HCT116 (cell line): ENCODE measurements around the gene WDR70. TPM values are rescaled to one million over a fixed set of nuclear protein-coding genes. Genes with fewer than 3 reads are reported as not detected.

Source experiments
- ATAC-seq: fragments of 200-7000 bp; cut with Tn5 transposase; 2 replicates; pipeline ENCODE4 v1.9.1; 2020; ENCODE audit warnings: mild to moderate bottlenecking, moderate library complexity
- BruUV-seq: library from RNA; stranded (reverse); fragments of 400-500 nt; replicated peaks from 2 replicates; lab custom pipeline; 2021; lab: Mats Ljungman, UMichigan
- CTCF ChIA-PET: fragments of 300-600 bp; sonication (Branson Sonifier 250); formaldehyde crosslinking; loops from one replicate; lab custom pipeline; 2021; ENCODE audit warnings: antibody characterized with exemption; lab: Charles Lee
- POLR2A ChIA-PET: fragments of 300-600, 350-600 bp; sonication (Branson Sonifier 250); formaldehyde crosslinking; loops from one replicate; lab custom pipeline; 2021; ENCODE audit warnings: antibody characterized with exemption; lab: Charles Lee
- RAD21 ChIA-PET, 2 experiments: fragments of 300-600 bp; sonication (Branson Sonifier 250); formaldehyde crosslinking; loops; one replicate each; lab custom pipeline; 2023; ENCODE audit warnings: low total read pairs in 2 of 2; ENCODE audit not compliant: uncharacterized antibody in 2 of 2, unreplicated experiment in 2 of 2, low non-redundant PET in 1 of 2; lab: Charles Lee
- DNase-seq: peaks from one replicate; pipeline ENCODE4 v3.0.0-alpha.2; 2010; ENCODE audit warnings: low read depth, low spot score
- H2AFZ ChIP-seq: fragments of 200-600 bp; shearing (Covaris generic), sonication (generic); 2 replicates; pipeline ENCODE4 v1.6.1; 2017; ENCODE audit warnings: low read depth, mixed run types, mixed read lengths, antibody characterized with exemption, low read length; ENCODE audit not compliant: poor library complexity, severe bottlenecking
- H3K27ac ChIP-seq: 2 replicates; pipeline ENCODE4 v1.5.1; 2012; ENCODE audit warnings: low read depth, low read length
- H3K27me3 ChIP-seq: fragments of 200-600 bp; sonication (generic); 2 replicates; pipeline ENCODE4 v1.6.1; 2016; ENCODE audit warnings: mixed run types, low read length, mixed read lengths; ENCODE audit not compliant: insufficient read depth
- H3K36me3 ChIP-seq, 2 experiments: fragments of 200-500 bp in 1 of 2; fragments of 200-600 bp in 1 of 2; sonication (Bioruptor generic) in 1 of 2; sonication (generic) in 1 of 2; 2 replicates each; pipeline versions ENCODE4 v1.5.1 to v1.6.1; 2014 to 2016; ENCODE audit warnings: low read length in 2 of 2, inconsistent platforms in 1 of 2, mixed read lengths in 1 of 2, mixed run types in 1 of 2; ENCODE audit not compliant: insufficient read depth in 2 of 2, control insufficient read depth in 1 of 2
- H3K4me1 ChIP-seq, 2 experiments: fragments of 200-600 bp in 1 of 2; sonication (generic) in 1 of 2; 2 replicates each; pipeline versions ENCODE4 v1.5.1 to v1.6.1; 2012 to 2017; ENCODE audit warnings: low read length in 2 of 2, inconsistent platforms in 1 of 2, mild to moderate bottlenecking in 1 of 2, mixed read lengths in 1 of 2, mixed run types in 1 of 2, moderate library complexity in 1 of 2; ENCODE audit not compliant: insufficient read depth in 2 of 2, control insufficient read depth in 1 of 2
- H3K4me2 ChIP-seq: fragments of 200-600 bp; sonication (generic); 2 replicates; pipeline ENCODE4 v1.6.1; 2017; ENCODE audit warnings: mixed run types, low read length, mixed read lengths
- H3K4me3 ChIP-seq, 2 experiments: fragments of 200-600 bp in 1 of 2; sonication (generic) in 1 of 2; replicated peaks in 1 of 2; 2 replicates each; pipeline ENCODE4 v1.5.1; 2011 to 2016; ENCODE audit warnings: low read length in 2 of 2, control low read depth in 1 of 2, low read depth in 1 of 2, mild to moderate bottlenecking in 1 of 2, mixed read lengths in 1 of 2, mixed run types in 1 of 2
- H3K79me2 ChIP-seq: fragments of 200-600 bp; sonication (generic); 2 replicates; pipeline ENCODE4 v1.6.1; 2017; ENCODE audit warnings: mild to moderate bottlenecking, mixed run types, low read length, moderate library complexity, mixed read lengths; ENCODE audit not compliant: insufficient read depth
- H3K9ac ChIP-seq: fragments of 200-600 bp; sonication (generic); 2 replicates; pipeline ENCODE4 v1.6.1; 2016; ENCODE audit warnings: low read length, mixed read lengths
- H3K9me2 ChIP-seq: fragments of 200-600 bp; sonication (generic), shearing (Covaris generic); 2 replicates; pipeline ENCODE4 v1.6.1; 2017; ENCODE audit warnings: mixed run types, mild to moderate bottlenecking, moderate library complexity; ENCODE audit not compliant: insufficient read depth
- H3K9me3 ChIP-seq, 2 experiments: fragments of 200-500 bp in 1 of 2; fragments of 200-600 bp in 1 of 2; sonication (Bioruptor generic) in 1 of 2; sonication (generic) in 1 of 2; 2 replicates each; pipeline ENCODE4 v1.6.1; 2014 to 2017; ENCODE audit warnings: low read length in 2 of 2, mixed read lengths in 2 of 2, inconsistent platforms in 1 of 2, low read depth in 1 of 2, mild to moderate bottlenecking in 1 of 2, mixed run types in 1 of 2, moderate library complexity in 1 of 2; ENCODE audit not compliant: control insufficient read depth in 1 of 2, insufficient read depth in 1 of 2
- H4K20me1 ChIP-seq: fragments of 200-600 bp; sonication (generic), shearing (Covaris generic); 2 replicates; pipeline ENCODE4 v1.6.1; 2017; ENCODE audit warnings: mixed run types, mild to moderate bottlenecking, moderate library complexity; ENCODE audit not compliant: insufficient read depth
- ATF3 ChIP-seq: IDR thresholded peaks from 2 replicates; pipeline ENCODE4 v1.6.1; 2012
- CBX3 ChIP-seq: IDR thresholded peaks from 2 replicates; pipeline ENCODE4 v1.6.1; 2012; ENCODE audit warnings: low read depth
- ELF1 ChIP-seq: IDR thresholded peaks from 2 replicates; pipeline ENCODE4 v1.6.1; 2012; ENCODE audit warnings: low read depth, borderline replicate concordance
- FOSL1 ChIP-seq: IDR thresholded peaks from 2 replicates; pipeline ENCODE4 v1.6.1; 2012; ENCODE audit warnings: low read depth
- JUND ChIP-seq: IDR thresholded peaks from 2 replicates; pipeline ENCODE4 v1.6.1; 2012
- POLR2A ChIP-seq: IDR thresholded peaks from 2 replicates; pipeline ENCODE4 v1.7.0; 2011; ENCODE audit warnings: borderline replicate concordance; ENCODE audit not compliant: insufficient read depth, insufficient read length; ENCODE audit errors: extremely low read depth
- RAD21 ChIP-seq: IDR thresholded peaks from 2 replicates; pipeline ENCODE4 v1.6.1; 2012; ENCODE audit warnings: low read depth, mild to moderate bottlenecking
- SIN3A ChIP-seq: IDR thresholded peaks from 2 replicates; pipeline ENCODE4 v1.6.1; 2012; ENCODE audit warnings: low read depth
- SP1 ChIP-seq: IDR thresholded peaks from 2 replicates; pipeline ENCODE4 v1.6.1; 2012; ENCODE audit warnings: low read depth
- SRF ChIP-seq: IDR thresholded peaks from 2 replicates; pipeline ENCODE4 v1.6.1; 2012; ENCODE audit warnings: low read depth
- TCF7L2 ChIP-seq: IDR thresholded peaks from 2 replicates; pipeline ENCODE4 v1.7.0; 2011; ENCODE audit warnings: borderline replicate concordance, inconsistent platforms; ENCODE audit not compliant: insufficient read depth, insufficient read length; ENCODE audit errors: extremely low read depth
- YY1 ChIP-seq: IDR thresholded peaks from 2 replicates; pipeline ENCODE4 v1.6.1; 2011; ENCODE audit warnings: low read length, low read depth, moderate library complexity, mild to moderate bottlenecking; ENCODE audit not compliant: insufficient replicate concordance; ENCODE audit errors: extremely low read depth
- intact Hi-C: fragments of 100-400 bp; cut with micrococcal nuclease; formaldehyde crosslinking; loops from 2 replicates; pipeline ENCODE4 v1.10.0; 2022
- total RNA-seq: library from RNA; stranded (reverse); gene quantifications from one replicate; pipeline ENCODE4 v1.2.1, GENCODE V29; 2021; ENCODE audit not compliant: unreplicated experiment
- TF ChIP-seq, protein P1 (sequence below): IDR thresholded peaks from 2 replicates; pipeline ENCODE4 v1.6.1; 2011; ENCODE audit warnings: mild to moderate bottlenecking, low read length, moderate library complexity; ENCODE audit not compliant: insufficient replicate concordance; ENCODE audit errors: extremely low read depth
- TF ChIP-seq, protein P2 (sequence below): IDR thresholded peaks from 2 replicates; pipeline ENCODE4 v1.6.1; 2012

Gene WDR70
- total RNA-seq, 1 experiment from 2014 or later, result 31.1 TPM

DNA sequence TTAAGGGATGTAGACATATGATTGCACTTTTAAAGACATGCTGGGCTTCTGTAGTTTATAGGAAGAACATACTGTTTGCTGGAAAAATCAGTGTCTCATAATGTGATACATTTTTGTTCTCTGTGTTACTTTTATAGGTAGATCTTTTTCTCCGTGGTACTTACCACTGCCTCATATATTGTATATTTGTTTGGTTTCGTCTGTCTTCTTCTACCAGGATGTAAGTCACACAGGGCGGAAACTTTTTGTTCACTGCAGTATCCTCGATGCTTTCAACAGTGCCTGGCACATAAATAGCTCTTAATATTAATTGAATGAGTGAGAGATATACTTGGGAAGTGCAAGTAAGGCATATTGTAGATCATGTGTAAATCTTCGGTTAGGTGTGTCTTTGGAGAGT is 325.3 kb downstream of the WDR70 start:
- Histone ChIP-seq H3K4me3 (no peak overlapping the region), H3K9ac (no peak overlapping the region), H3K9me2 (no peaks in the 10 kb centered on the region), H3K27me3 (no peaks in the 10 kb centered on the region), H3K27ac (no peak overlapping the region), H3K79me2 (no peaks in the 10 kb centered on the region), H3K9me3 (no peaks in the 10 kb centered on the region), H3K36me3 (no peaks in the 10 kb centered on the region), H4K20me1 (no peaks in the 10 kb centered on the region), H3K4me2 (no peak overlapping the region), H2AFZ (no peak overlapping the region), H3K4me1 (no peaks in the 10 kb centered on the region)
- DNase-seq, result no peak
- TF ChIP-seq FOSL1 (no peak), POLR2A (no peak), SRF (no peak), ELF1 (no peak), SP1 (no peak), RAD21 (no peak), SIN3A (no peak), TCF7L2 (no peak), ATF3 (no peak), YY1 (no peak), JUND (no peak), CBX3 (no peak)
- TF ChIP-seq, protein P1, sequence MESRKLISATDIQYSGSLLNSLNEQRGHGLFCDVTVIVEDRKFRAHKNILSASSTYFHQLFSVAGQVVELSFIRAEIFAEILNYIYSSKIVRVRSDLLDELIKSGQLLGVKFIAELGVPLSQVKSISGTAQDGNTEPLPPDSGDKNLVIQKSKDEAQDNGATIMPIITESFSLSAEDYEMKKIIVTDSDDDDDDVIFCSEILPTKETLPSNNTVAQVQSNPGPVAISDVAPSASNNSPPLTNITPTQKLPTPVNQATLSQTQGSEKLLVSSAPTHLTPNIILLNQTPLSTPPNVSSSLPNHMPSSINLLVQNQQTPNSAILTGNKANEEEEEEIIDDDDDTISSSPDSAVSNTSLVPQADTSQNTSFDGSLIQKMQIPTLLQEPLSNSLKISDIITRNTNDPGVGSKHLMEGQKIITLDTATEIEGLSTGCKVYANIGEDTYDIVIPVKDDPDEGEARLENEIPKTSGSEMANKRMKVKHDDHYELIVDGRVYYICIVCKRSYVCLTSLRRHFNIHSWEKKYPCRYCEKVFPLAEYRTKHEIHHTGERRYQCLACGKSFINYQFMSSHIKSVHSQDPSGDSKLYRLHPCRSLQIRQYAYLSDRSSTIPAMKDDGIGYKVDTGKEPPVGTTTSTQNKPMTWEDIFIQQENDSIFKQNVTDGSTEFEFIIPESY, result no peak
- TF ChIP-seq, protein P2, sequence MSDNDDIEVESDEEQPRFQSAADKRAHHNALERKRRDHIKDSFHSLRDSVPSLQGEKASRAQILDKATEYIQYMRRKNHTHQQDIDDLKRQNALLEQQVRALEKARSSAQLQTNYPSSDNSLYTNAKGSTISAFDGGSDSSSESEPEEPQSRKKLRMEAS, result no peak
- intact Hi-C loops, result no loop called here
- BruUV-seq, result no TSS peak
- CTCF ChIA-PET, result no interaction called here
- ATAC-seq, result no peak
- POLR2A ChIA-PET, result no interaction called here
- RAD21 ChIA-PET, result no interaction called here
